Breast epithelium (tissue), 3 donors: ENCODE data around the gene FSTL4.

ENCODE experiments used
- CTCF ChIP-seq, 3 donors: fragments of 450-650 bp; IDR thresholded peaks; one replicate each; pipeline ENCODE4 v1.5.1; 2016 to 2017; ENCODE audit warnings: antibody characterized with exemption in 3 of 3, mild to moderate bottlenecking in 3 of 3, moderate library complexity in 3 of 3
- POLR2AphosphoS5 ChIP-seq, 3 donors: sonication (generic); formaldehyde crosslinking; IDR thresholded peaks; one replicate each; pipeline ENCODE4 v1.6.1; 2017; ENCODE audit warnings: antibody characterized with exemption in 3 of 3

DNA sequence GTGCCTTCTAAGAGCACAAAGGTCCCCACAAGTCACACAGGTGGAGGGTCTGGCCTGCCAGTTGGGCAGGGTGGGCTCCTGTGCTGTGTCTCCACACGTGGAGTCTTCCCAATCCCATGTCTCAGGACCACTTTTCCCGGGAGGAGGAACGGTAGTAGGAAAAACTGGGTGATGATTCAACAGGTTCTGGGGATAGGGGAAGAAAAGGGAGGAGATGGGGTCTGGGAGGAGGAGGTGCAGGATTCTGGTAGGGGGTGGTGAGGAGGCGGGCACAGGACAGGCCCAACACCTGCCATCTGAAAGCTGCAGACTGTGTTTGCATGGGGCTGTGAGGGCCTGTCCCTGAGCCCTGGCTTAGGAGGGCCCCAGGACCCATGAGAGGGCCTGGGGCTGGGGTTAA, 345.4 kb downstream of the FSTL4 start:
- TF ChIP-seq CTCF (IDR thresholded peaks at IDR 0.05) (no peak), POLR2AphosphoS5 (IDR thresholded peaks at IDR 0.05) (no peak)
